Measurements from ENCODE around the gene SMARCAL1.

Gene SMARCAL1

DNA sequence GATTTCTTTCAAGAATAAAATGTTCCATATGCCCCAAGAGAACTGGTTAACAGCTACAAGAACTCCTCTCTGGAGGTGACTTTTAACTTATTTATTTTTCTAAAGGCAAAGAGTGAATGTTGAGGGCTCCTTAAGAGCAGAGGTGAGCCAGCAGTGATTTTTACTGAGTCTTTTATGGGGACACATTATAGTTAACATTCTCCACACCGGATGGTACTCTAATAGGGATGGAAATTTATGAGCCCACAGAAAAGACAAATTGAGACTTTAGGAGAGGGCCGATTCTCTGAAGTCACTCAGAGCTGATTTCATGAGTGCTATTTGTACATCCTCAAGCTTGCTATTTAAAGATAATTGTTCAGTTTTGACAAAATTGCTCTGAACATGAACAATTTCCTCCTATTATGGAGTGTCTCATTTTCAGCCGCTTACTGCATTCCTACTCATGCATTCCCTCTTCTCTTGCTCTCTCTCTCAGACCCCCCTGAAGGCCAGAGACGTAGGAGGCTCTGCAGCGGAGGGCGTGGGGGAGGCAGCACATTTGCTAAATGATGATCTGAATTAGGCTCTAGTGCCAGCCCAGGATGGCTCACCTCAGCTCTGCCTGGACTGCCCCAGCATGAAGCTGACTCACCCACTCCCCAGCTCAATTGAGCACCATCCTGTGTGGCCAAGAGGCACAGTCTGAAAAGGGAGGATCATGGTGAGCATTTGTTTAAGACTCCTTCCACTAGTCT is 80.5 kb downstream of the SMARCAL1 start:
- no peak for TF ChIP-seq SIN3A (IDR thresholded peaks at IDR 0.05; ENCODE audit: borderline replicate concordance, insufficient read depth, low read length)
- no peak for TF ChIP-seq POLR2AphosphoS5 (IDR thresholded peaks at IDR 0.05; ENCODE audit: low read depth, low read length)
- TF ChIP-seq TAF1 (IDR thresholded peaks at IDR 0.05; ENCODE audit: borderline replicate concordance, insufficient read depth, low read length), result no peak
- no peak for TF ChIP-seq FOXP2 (optimal IDR thresholded peaks at IDR 0.05; ENCODE audit: borderline replicate concordance, extremely low read depth, extremely low read length, insufficient read depth)
- TF ChIP-seq, protein P1, sequence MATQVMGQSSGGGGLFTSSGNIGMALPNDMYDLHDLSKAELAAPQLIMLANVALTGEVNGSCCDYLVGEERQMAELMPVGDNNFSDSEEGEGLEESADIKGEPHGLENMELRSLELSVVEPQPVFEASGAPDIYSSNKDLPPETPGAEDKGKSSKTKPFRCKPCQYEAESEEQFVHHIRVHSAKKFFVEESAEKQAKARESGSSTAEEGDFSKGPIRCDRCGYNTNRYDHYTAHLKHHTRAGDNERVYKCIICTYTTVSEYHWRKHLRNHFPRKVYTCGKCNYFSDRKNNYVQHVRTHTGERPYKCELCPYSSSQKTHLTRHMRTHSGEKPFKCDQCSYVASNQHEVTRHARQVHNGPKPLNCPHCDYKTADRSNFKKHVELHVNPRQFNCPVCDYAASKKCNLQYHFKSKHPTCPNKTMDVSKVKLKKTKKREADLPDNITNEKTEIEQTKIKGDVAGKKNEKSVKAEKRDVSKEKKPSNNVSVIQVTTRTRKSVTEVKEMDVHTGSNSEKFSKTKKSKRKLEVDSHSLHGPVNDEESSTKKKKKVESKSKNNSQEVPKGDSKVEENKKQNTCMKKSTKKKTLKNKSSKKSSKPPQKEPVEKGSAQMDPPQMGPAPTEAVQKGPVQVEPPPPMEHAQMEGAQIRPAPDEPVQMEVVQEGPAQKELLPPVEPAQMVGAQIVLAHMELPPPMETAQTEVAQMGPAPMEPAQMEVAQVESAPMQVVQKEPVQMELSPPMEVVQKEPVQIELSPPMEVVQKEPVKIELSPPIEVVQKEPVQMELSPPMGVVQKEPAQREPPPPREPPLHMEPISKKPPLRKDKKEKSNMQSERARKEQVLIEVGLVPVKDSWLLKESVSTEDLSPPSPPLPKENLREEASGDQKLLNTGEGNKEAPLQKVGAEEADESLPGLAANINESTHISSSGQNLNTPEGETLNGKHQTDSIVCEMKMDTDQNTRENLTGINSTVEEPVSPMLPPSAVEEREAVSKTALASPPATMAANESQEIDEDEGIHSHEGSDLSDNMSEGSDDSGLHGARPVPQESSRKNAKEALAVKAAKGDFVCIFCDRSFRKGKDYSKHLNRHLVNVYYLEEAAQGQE (IDR thresholded peaks at IDR 0.05; ENCODE audit: insufficient read depth in 1 of 2, low read depth in 2 of 2, low read length in 2 of 2), result no peak

DNA sequence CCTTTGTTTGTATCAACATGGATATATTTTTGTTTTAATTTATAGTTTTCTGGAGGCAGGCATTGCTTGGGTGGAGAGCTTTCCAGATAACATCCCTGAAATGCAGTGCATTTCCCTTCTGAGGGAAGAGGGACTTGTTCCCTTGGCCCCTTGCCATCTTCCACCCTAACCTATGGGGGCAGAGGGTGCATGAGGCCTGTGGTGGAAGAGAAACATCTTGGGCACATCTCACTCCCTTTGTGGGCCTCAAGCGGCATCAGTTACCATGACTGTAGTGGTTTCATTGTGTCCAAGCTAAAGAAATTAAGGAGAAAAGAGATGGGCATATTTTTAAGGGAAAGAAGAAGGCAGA is 81.0 kb downstream of the SMARCAL1 start:
- TF ChIP-seq, protein P1 (IDR thresholded peaks at IDR 0.05; ENCODE audit: insufficient read depth in 1 of 2, low read depth in 2 of 2, low read length in 2 of 2), result no peak
- no peak for TF ChIP-seq FOXP2 (optimal IDR thresholded peaks at IDR 0.05; ENCODE audit: borderline replicate concordance, extremely low read depth, extremely low read length, insufficient read depth)
- no peak for TF ChIP-seq POLR2AphosphoS5 (IDR thresholded peaks at IDR 0.05; ENCODE audit: low read depth, low read length)
- no peak for TF ChIP-seq TAF1 (IDR thresholded peaks at IDR 0.05; ENCODE audit: borderline replicate concordance, insufficient read depth, low read length)
- TF ChIP-seq SIN3A (IDR thresholded peaks at IDR 0.05; ENCODE audit: borderline replicate concordance, insufficient read depth, low read length), result no peak

DNA sequence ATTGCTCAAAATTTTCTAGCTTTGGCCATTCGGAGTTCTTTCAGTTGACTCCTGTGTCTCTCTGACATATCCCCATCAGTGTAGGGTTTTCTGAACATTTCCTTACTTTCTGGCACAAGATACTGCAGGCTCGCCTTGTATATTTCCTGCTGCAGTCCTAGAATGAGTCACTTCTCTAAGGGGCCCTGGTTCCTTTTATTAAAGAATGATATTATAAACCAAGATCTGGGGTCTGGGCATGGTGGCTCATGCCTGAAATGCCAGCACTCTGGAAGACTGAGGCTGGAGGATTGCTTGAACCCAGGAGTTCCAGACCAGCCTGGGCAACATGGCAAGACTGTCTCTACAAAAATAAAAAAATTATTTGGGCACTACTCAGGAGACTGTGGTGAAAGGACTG is 83.4 kb downstream of the SMARCAL1 start:
- TF ChIP-seq, protein P1 (IDR thresholded peaks at IDR 0.05; ENCODE audit: insufficient read depth in 1 of 2, low read depth in 2 of 2, low read length in 2 of 2), result no peak
- TF ChIP-seq TAF1 (IDR thresholded peaks at IDR 0.05; ENCODE audit: borderline replicate concordance, insufficient read depth, low read length) (no peak), FOXP2 (optimal IDR thresholded peaks at IDR 0.05; ENCODE audit: borderline replicate concordance, extremely low read depth, extremely low read length, insufficient read depth) (no peak), POLR2AphosphoS5 (IDR thresholded peaks at IDR 0.05; ENCODE audit: low read depth, low read length) (no peak), SIN3A (IDR thresholded peaks at IDR 0.05; ENCODE audit: borderline replicate concordance, insufficient read depth, low read length) (no peak)

DNA sequence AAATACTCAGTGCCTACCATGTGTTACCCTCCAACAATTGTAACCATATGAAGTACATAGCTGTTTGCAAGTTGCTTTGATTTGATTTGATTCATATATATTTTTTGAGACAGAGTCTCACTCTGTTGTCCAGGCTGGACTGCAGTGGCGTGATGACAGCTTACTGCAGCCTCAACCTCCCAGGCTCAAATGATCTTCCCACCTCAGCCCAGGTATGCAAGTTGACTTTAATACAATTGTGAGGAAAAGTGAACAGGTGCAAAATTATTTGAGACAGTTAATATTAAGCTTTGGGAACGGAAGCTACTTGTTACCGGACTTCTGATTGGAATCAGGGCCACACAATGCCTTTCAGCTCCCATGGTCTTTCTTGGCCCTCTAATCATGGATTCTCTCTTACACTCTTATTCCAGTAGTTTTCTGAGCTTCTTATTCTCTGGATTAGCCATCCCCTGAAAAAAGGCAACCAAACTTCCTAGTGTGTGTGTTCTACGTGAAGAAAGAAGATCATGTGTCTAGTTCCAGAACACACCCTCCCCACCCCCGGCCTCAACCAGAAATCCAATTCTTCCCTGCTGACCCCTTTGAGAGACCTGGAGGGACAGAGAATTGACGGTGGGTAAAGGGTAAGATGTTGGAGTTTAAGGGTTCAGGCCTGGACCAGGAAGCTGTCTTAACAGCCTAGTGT is 85.2 kb downstream of the SMARCAL1 start:
- TF ChIP-seq, protein P1 (IDR thresholded peaks at IDR 0.05; ENCODE audit: insufficient read depth in 1 of 2, low read depth in 2 of 2, low read length in 2 of 2), result no peak
- TF ChIP-seq FOXP2 (optimal IDR thresholded peaks at IDR 0.05; ENCODE audit: borderline replicate concordance, extremely low read depth, extremely low read length, insufficient read depth), result no peak
- no peak for TF ChIP-seq TAF1 (IDR thresholded peaks at IDR 0.05; ENCODE audit: borderline replicate concordance, insufficient read depth, low read length)
- no peak for TF ChIP-seq POLR2AphosphoS5 (IDR thresholded peaks at IDR 0.05; ENCODE audit: low read depth, low read length)
- no peak for TF ChIP-seq SIN3A (IDR thresholded peaks at IDR 0.05; ENCODE audit: borderline replicate concordance, insufficient read depth, low read length)

All from PFSK-1 (cell line).